ENCODE data around the gene CASP7.

Gene CASP7

DNA sequence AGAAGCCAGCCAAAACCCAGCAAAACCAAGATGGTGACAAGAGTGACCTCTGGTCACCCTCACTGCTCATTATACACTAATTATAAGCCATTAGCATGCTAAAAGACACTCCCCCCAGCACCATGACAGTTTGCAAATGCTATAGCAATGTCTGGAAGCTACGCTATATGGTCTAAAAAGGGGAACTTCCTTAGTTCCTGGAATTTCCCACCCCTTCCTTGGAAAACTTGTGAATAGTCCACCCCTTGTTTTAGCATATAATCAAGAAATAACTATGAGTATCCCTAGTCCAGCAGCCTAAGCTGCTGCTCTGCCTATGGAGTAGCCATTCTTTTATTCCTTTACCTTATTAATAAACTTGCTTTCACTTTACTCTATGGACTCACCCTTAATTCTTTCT is 16.0 kb downstream of the CASP7 start:
- FAIRE-seq: no peak
- no peak for TF ChIP-seq CTCF (IDR thresholded peaks at IDR 0.05; ENCODE audit: insufficient read depth, missing control alignments)

GRCh38 chr10:113697595-113697994 is 17.9 kb downstream of the CASP7 start:
- DNase-seq (ENCODE audit: insufficient read length, low spot score) (no peak), FAIRE-seq (no peak)
- no peak for TF ChIP-seq CTCF (IDR thresholded peaks at IDR 0.05; ENCODE audit: insufficient read depth, missing control alignments)

More for the DNA sequence above, 16.0 kb downstream of the CASP7 start:
- no peak for DNase-seq (ENCODE audit: insufficient read length, low spot score)

DNA sequence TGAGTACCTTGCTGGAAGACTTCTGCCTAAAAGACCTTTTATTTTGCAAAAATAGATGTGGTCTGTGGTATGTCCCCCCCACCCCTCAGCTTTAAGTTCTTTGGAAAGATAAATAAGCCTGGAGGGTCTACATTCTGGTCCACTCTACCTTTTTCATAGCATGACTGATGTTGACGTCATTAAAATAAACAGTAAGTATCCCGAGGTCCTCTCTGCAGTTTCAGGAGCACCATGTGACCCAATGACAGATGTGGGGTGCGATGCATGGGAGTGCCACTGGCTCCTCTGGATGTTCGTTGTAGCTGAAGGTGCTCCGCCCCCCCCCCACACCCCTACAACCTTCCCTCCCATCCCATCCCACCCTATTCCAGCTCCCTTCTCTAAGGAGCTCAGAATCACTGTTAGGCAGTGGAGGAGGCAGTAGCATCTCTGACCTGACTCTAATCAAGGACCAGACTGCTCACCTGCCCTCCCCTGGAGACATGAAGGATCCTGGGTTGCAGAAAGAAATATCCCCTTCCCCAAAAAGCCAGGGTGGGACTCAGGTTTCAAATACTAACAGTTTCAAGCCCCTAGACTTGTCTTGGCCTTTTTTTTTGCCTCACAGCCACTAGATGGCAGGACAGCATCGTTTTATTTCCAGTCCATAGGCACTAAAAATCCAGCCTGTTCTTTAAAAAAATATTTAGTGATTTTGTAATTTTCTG is 25.1 kb downstream of the CASP7 start:
- no peak for FAIRE-seq
- DNase-seq (ENCODE audit: insufficient read length, low spot score): no peak
- peak; percentile 90 for TF ChIP-seq CTCF (IDR thresholded peaks at IDR 0.05; ENCODE audit: insufficient read depth, missing control alignments)

- no peak for TF ChIP-seq CTCF (IDR thresholded peaks at IDR 0.05; ENCODE audit: insufficient read depth, missing control alignments)
- FAIRE-seq (no peak), DNase-seq (ENCODE audit: insufficient read length, low spot score) (no peak)
These were observed 25.6 kb downstream of the CASP7 start for GRCh38 chr10:113705344-113705652.

DNA sequence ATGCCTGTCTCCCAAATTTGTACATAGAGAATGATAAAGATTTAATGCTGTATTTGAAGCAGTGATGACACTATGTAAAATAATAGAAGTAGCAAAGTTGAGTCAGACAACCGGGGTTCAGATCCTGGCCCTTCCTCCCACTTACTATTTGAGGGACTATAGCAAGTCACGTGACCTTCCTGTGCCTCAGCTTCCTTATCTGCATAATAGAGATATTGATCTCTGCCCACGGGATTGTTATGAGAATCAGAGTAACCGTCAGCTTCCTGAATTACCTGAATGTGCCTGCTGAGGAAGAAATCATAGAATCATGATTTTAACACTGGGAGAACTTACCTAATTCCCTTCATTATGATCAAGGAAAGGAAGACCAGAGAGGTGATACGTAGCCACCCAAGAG is 26.9 kb downstream of the CASP7 start:
- FAIRE-seq (no peak), DNase-seq (ENCODE audit: insufficient read length, low spot score) (no peak)
- no peak for TF ChIP-seq CTCF (IDR thresholded peaks at IDR 0.05; ENCODE audit: insufficient read depth, missing control alignments)

DNA sequence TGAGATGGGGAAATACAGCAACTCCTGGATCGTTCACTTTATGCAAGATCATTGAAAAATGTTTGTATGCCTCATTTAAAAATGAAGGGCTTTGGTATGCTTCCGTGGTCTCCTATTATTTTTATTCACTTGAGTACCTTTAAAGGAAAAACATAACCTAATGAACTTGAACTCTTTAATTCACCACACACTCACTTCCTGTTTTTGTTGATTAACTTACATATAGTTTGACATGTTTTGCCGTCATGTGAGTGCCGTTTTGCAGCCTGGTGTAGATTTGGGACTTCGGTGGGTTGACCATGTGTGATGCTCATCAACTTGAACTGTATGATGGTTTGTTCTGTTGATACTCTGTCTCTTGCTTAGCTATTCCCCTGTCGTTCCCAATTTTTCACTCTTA is 28.9 kb downstream of the CASP7 start:
- no peak for TF ChIP-seq CTCF (IDR thresholded peaks at IDR 0.05; ENCODE audit: insufficient read depth, missing control alignments)
- FAIRE-seq: no peak
- DNase-seq (ENCODE audit: insufficient read length, low spot score): no peak

GRCh38 chr10:113709221-113709838 is 29.6 kb downstream of the CASP7 start:
- DNase-seq (ENCODE audit: insufficient read length, low spot score) (no peak), FAIRE-seq (no peak)
- TF ChIP-seq CTCF (IDR thresholded peaks at IDR 0.05; ENCODE audit: insufficient read depth, missing control alignments): no peak
